MM.1S (cell line): Measurements from ENCODE around the gene ZNRF3.

Experiments used
- DNase-seq: peaks from one replicate; pipeline ENCODE4 v3.0.0-alpha.2; 2015
- H2AFZ ChIP-seq: fragments of 300-600 bp; sonication (generic); 2 replicates; pipeline ENCODE4 v1.6.0; 2016; ENCODE audit warnings: antibody characterized with exemption, low read length
- H3F3A ChIP-seq: fragments of 300-600 bp; sonication (generic); 2 replicates; pipeline ENCODE4 v1.6.1; 2016; ENCODE audit warnings: mild to moderate bottlenecking, antibody characterized with exemption, low read length, moderate library complexity, mixed read lengths; ENCODE audit not compliant: insufficient read depth
- H3K27ac ChIP-seq: fragments of 300-600 bp; sonication (generic); 2 replicates; pipeline ENCODE4 v1.5.1; 2016; ENCODE audit warnings: mild to moderate bottlenecking, low read length
- H3K27me3 ChIP-seq: fragments of 300-600 bp; sonication (generic); replicated peaks from 2 replicates; pipeline ENCODE4 v1.6.0; 2016; ENCODE audit warnings: low read length; ENCODE audit not compliant: insufficient read depth
- H3K36me3 ChIP-seq: fragments of 300-600 bp; sonication (generic); replicated peaks from 2 replicates; pipeline ENCODE4 v1.6.1; 2016; ENCODE audit warnings: mild to moderate bottlenecking, low read length, mixed read lengths; ENCODE audit not compliant: insufficient read depth
- H3K4me1 ChIP-seq: fragments of 300-600 bp; sonication (generic); 2 replicates; pipeline ENCODE4 v1.6.1; 2016; ENCODE audit warnings: low read length, mixed read lengths
- H3K4me2 ChIP-seq: fragments of 300-600 bp; sonication (generic); 2 replicates; pipeline ENCODE4 v1.6.0; 2016; ENCODE audit warnings: low read depth, low read length
- H3K4me3 ChIP-seq: fragments of 300-600 bp; sonication (generic); 2 replicates; pipeline ENCODE4 v1.5.1; 2016; ENCODE audit warnings: low read length, mixed read lengths
- H3K79me2 ChIP-seq: fragments of 300-600 bp; sonication (generic); 2 replicates; pipeline ENCODE4 v1.6.1; 2016; ENCODE audit warnings: mixed run types, low read length, mixed read lengths
- H3K9ac ChIP-seq: fragments of 300-600 bp; sonication (generic); 2 replicates; pipeline ENCODE4 v1.6.1; 2016; ENCODE audit warnings: low read length, mixed read lengths
- H3K9me2 ChIP-seq: fragments of 300-600 bp; sonication (generic); replicated peaks from 2 replicates; pipeline ENCODE4 v1.6.1; 2016; ENCODE audit warnings: mild to moderate bottlenecking, low read length, mixed read lengths; ENCODE audit not compliant: insufficient read depth
- H3K9me3 ChIP-seq: fragments of 300-600 bp; sonication (generic); replicated peaks from 2 replicates; pipeline ENCODE4 v1.6.1; 2016; ENCODE audit warnings: mild to moderate bottlenecking, low read length, mixed read lengths; ENCODE audit not compliant: insufficient read depth
- H4K20me1 ChIP-seq: fragments of 300-600 bp; sonication (generic); 2 replicates; pipeline ENCODE4 v1.6.1; 2016; ENCODE audit warnings: mild to moderate bottlenecking, low read length, moderate library complexity, mixed read lengths; ENCODE audit not compliant: insufficient read depth
- CTCF ChIP-seq: fragments of 300-600 bp; sonication (generic); IDR thresholded peaks from 2 replicates; pipeline ENCODE4 v1.5.1; 2016; ENCODE audit warnings: antibody characterized with exemption, low read length, mixed read lengths
- EZH2 ChIP-seq: fragments of 300-600 bp; sonication (generic); optimal IDR thresholded peaks from 2 replicates; pipeline ENCODE3; 2017; ENCODE audit warnings: low read depth, mild to moderate bottlenecking, antibody characterized with exemption, low read length, mixed read lengths
- EZH2phosphoT487 ChIP-seq: fragments of 300-600 bp; sonication (generic); IDR thresholded peaks from 2 replicates; pipeline ENCODE4 v1.6.1; 2018; ENCODE audit warnings: antibody characterized with exemption, low read length

Gene ZNRF3

DNA sequence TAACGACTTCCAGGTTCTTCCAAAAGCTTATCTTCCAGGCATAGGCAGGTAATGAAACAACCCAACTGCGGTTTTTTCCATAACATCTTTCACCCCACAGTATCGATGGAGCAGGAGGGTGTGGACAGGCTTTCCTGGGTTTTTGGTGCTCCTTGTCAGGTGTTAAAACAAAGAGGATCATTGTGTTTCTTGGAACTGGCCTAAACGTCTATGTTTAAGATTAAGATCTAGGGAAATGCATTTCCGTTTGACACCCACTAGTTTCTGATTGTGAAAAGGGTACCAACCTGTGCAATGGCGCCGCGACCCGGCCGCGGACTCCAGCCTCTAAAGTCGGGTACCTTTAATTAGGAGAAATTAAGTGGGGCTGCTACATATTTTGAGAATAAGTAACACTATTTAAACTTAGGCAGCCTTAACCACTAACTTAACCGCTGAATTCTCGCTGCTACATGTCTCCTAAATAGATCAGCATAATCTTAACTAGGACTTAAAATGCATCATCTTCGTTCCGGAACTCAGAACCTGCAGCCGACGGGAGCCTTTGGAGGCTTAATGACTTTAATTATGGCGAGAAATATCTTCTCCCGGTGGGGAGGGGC is 146.7 kb downstream of the ZNRF3 start:
- no peak for TF ChIP-seq EZH2
- TF ChIP-seq EZH2phosphoT487 = no peak
- no peak for TF ChIP-seq CTCF
- no peaks in the 10 kb centered on the region for H4K20me1 ChIP-seq
- no peak overlapping the region for H3K9ac ChIP-seq
- no peaks in the 10 kb centered on the region for H3K4me1 ChIP-seq
- H2AFZ ChIP-seq = no peak overlapping the region
- H3K79me2 ChIP-seq = no peaks in the 10 kb centered on the region
- H3K4me2 ChIP-seq = no peak overlapping the region
- H3K4me3 ChIP-seq = no peak overlapping the region
- no peaks in the 10 kb centered on the region for H3K9me2 ChIP-seq
- no peaks in the 10 kb centered on the region for H3F3A ChIP-seq
- no peaks in the 10 kb centered on the region for H3K27me3 ChIP-seq
- H3K9me3 ChIP-seq = no peaks in the 10 kb centered on the region
- DNase-seq = no peak
- H3K36me3 ChIP-seq = no peaks in the 10 kb centered on the region
- H3K27ac ChIP-seq = no peak overlapping the region

GRCh38 chr22:29030618-29031226 is 147.3 kb downstream of the ZNRF3 start:
- no peaks in the 10 kb centered on the region for H3K27me3 ChIP-seq
- no peaks in the 10 kb centered on the region for H3K9me3 ChIP-seq
- TF ChIP-seq EZH2 = no peak
- no peak for TF ChIP-seq EZH2phosphoT487
- no peak for TF ChIP-seq CTCF
- H4K20me1 ChIP-seq = no peaks in the 10 kb centered on the region
- H3K4me3 ChIP-seq = no peak overlapping the region
- no peak overlapping the region for H3K9ac ChIP-seq
- H3K9me2 ChIP-seq = no peaks in the 10 kb centered on the region
- no peaks in the 10 kb centered on the region for H3K79me2 ChIP-seq
- no peak for DNase-seq
- no peak overlapping the region for H3K27ac ChIP-seq
- no peaks in the 10 kb centered on the region for H3K36me3 ChIP-seq
- no peaks in the 10 kb centered on the region for H3F3A ChIP-seq
- H3K4me2 ChIP-seq = no peak overlapping the region
- H3K4me1 ChIP-seq = no peaks in the 10 kb centered on the region
- H2AFZ ChIP-seq = no peak overlapping the region

DNA sequence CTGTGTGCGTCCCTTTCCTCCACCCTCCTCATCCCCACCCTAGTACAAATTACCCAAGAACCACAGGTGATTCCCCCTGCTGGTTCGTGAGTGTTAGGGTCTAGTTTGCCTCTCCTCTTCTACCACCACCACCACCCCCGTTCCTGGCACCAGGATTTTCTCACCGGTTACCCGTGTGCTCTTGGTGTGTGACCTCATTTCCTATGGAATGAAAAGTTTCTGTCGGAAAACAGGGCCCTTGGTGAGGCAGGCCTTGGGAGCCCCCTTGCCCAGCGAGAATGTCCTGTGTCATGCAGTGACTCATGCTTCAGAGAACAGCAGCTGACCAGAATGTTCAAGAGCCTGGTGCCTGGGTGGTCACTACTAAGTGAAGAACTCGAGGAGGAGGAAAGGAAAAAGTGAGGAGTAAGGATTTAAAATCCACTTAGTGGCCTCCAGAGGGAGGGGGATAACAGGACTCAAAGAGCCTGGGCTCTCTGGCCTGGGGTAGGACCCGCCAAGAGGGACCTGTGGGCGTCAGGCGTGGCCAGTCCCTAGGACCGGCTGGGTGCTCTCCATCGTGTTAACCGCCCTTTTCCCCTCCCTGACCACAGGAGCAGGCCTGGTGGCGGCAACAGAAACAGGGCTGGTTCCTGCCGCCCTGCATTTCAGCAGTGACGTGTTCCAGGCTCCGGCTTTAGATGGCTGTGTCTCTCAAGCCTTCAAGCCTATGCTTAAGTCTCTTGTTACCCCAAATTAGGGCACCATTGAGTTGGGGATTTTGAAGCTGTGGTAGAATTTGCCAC is 148.0 kb downstream of the ZNRF3 start:
- Histone ChIP-seq H3K9ac (no peak overlapping the region), H3F3A (no peaks in the 10 kb centered on the region), H2AFZ (no peak overlapping the region), H3K9me3 (no peaks in the 10 kb centered on the region), H4K20me1 (no peaks in the 10 kb centered on the region), H3K4me1 (no peaks in the 10 kb centered on the region), H3K27ac (no peak overlapping the region), H3K36me3 (no peaks in the 10 kb centered on the region), H3K4me2 (no peak overlapping the region), H3K4me3 (no peak overlapping the region), H3K9me2 (no peaks in the 10 kb centered on the region), H3K79me2 (no peaks in the 10 kb centered on the region), H3K27me3 (no peaks in the 10 kb centered on the region)
- no peak for DNase-seq
- TF ChIP-seq EZH2phosphoT487 (no peak), CTCF (no peak), EZH2 (no peak)
